Activated T-cell treated with anti-CD3 and anti-CD28 coated beads for 24 hours (primary cell): ENCODE measurements around the gene ZNF423.
A peak's percentile ranks its signal among the peaks of the same experiment; 100 is the strongest.

Experiments used
- DNase-seq: peaks from one replicate; pipeline ENCODE4 v3.0.0-alpha.2; 2020; ENCODE audit warnings: low read depth

ZNF423 gene

DNA sequence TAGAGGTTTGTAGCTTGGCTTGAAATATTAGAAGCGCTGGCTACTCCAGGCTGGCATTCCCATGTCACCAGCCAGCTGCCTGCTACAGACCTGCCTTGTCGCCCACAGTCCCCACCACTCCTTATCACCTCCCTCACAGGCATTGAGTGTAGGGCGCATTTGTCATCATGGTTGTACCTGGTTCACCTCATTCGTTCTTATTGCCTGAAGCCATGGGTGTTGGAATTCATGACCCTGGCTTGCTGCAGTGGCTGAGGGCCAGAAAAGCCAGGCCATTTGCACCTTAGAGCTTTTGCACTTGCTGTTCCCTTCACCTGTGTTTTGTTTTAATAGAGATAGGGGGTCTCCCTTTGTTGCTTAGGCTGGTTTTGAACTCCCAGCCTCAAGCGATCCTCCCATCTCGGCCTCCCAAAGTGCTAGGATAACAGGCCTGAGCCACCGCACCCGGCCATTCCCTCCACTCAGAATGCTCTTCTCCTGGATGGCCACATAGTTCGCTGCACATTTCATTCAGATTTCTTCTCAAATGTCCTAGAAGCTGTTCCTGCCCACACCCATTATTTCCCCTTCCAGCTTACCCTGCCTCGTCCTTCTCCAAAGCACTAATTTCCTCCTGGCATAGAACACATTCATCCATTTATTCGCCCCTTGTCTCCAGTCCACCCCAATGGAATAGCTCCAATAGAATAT is 384.7 kb downstream of the ZNF423 start:
- no peak for DNase-seq

DNA sequence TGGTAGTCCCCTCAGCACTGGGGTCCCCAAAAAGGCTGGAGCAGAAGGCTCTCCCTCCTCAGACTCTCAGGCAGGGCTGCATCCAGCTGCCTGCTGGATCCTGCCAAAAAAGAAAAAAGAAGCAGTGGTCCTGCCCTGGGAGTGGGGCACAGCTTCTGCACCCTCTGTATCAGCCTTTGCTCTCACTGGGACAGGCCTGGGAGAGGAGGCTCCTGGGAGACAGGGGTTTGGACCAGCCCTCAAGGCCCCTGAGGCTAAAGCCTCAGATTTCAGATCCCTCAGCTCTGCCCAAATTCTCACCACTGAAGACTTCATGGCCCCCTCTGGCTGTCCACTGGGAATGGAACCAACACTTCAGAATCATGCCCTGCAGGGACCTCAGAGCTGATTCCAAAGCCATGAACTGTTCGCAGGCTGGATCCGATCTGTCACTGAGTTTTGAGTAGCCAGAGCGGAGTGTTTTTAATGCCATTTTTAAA is 385.4 kb downstream of the ZNF423 start:
- no peak for DNase-seq

DNA sequence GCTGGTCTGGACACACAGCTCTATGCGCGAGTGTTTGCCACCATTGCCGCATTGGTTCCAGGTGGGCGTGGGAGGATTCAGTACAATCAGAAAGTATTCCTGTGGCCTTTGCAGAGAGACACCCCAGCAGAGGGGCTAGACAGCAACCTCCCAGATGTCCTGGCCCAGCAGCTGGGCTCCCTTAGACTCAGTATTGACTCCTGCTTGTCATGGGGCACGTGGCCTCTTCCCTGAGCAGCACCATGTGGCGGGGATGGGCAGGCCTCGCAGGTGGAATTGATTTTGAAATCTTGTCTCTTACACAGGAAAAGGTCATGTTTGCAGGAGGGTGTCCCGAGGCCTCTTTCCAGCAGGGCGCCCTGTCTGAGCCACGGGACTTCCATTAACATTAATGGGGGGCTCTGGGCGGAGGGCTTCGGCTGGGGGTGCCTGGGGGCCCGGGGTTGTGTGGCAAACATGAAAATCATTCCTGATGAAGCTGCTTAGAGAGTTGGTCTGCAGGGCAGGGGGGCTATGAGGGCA is 385.9 kb downstream of the ZNF423 start:
- no peak for DNase-seq

DNA sequence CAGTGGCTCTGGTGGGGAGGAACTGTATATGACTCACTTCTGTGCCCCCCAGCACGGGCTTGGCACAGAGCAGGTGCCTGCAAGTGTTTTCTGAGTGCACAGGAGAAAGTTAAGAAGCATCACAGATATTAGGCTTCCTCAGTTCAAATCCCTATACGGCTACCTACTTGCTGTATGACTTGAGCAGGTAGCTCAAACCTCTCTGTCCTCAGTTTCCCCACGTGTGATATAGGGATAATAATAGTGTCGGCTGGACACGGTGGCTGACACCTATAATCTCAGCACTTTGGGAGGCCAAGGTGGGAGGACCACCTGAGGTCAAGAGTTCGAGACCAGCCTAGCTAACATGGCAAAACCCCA is 386.6 kb downstream of the ZNF423 start:
- DNase-seq, result no peak

DNA sequence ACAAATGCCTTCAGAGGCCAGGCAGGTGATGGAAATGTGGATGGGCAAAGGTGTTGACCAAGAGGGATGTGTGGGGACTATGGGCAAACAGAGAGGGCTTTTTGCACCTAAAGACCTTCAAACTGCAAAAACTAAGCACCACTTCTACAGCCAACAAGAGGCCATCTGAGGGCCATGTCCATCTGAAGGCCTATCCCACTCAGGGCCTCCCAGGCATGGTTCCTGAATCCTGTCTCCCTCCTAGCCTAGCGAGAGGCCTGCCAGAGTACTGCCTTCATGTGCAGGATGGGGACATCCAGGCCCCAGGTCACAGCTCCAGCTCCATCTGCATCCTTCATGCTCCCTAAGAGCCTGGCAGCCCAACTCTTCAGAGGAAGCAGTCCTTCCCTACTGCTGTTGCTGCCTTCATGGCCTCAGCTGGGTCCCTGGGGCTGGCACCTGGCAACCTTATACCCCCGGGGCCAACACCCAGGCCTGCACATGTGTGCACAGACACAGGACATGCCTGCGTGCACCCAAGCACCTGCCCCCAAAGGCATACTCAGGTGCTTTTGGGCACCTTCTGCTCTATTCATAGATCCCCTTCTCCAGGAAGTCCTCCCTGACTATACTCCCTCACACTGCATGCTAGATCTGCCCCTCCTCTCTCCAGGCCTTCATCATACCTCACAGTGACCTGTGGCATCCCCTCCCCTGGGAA is 387.2 kb downstream of the ZNF423 start:
- no peak for DNase-seq

DNA sequence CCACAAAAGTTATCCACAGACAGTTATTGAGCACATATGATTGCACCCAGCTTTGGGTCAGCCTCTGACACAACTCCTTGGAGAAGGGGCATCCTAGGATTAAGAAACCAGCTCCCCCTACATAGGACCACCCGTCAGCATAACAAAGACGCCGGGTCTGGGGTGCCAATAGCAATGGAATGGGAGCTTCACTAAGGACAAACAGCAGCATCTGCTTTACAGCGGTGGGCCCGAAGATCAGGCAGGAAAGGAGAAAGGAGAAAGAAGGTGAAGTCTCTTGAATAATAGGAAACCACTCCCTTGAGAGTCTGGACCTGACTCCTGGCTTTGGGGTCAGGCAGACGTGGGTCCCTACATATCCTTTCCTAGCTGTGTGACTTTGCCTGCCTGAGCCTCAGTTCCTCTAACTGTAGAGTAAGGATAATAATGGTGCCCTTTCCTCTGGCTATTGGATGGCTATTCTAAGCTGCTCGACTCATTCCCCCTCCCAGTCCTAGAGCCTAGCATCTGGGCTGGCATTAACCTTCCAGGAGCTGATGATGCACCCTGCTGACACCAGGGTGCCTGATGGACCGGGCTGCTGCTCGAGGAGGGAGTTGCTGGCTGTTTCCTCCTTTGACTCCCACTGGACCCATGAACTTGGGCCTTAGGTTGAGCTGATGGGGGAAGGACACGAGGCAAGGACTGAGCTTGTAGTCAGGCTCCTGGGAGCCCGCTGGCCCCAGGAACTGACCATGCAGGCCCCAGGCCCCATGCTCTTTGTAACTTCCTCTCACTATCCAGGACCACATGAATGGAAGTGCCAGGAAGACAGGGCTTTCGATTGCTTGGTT is 388.2 kb downstream of the ZNF423 start:
- no peak for DNase-seq

DNA sequence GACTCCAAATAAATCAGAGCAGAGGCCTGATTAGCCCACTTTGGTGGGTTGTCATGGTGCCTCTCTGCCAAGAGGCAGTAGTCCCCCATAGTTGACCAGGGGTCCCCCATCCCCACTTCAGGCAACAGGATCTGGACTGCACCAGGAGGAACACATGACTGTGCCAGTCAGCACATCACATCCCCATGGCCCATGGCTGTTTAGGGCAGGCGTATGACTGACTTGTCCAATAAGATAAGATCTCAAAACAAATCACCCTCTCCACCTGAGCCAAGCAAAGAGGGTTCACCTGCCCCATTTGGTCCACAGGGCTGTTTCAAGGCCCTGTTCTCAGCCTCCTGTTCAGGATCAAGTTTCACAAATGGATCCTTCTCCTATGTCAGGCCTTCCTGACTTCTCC is 389.0 kb downstream of the ZNF423 start:
- no peak for DNase-seq

DNA sequence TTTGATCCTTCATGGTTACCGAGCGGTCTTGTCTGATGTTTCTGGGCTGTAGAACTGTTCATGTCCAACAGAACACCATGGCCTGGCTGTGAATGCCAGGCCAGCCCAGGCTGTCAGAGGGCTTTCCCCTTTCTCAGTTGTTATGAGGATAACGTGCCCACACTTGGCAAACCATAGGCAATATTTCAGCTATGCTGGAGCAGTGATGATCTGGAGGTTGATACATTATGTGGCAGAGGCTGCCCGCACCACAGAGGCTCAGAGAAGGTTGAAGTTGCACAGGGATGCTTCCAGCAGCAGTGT is 389.4 kb downstream of the ZNF423 start:
- no peak for DNase-seq

DNA sequence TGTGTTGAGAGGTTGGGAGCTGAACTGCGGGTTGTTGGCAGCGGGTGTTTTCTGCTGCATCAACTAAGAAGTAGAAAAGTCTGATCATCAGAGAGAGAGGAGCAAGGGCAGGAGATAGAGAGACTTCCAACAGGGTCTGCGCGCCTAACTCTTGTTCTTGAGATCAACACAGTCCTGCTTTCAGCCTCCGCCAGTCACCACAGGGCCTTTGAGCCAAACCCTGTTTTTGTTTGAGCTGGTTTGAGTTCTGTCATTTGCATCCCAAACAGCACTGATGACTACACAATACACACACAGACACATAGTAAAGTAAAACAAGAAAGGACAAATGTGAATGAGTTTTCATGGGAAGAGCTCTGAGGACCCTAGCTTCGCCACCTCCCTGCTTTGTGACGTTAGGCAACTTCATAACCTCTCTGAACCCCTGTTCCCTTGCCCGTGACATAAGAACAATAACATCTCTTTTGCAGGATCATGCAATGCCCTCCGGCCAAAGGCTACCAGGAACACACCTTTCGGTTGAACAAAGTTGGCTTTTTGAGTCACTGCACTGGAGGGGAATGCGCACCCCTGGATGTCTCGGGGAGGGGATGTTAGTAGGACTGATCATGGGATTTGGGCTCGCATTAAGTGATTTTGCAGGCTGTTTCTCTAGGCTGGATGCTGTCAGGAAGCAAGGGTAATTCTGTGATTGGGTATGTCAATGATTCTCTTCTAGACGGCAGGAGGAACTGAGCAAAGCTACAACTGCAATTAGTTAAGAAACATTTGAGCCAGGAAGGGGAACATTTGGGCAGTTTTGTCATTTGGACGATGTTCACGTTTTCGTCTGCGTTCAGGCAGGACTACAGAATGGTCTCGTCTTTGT is 390.0 kb downstream of the ZNF423 start:
- no peak for DNase-seq

DNA sequence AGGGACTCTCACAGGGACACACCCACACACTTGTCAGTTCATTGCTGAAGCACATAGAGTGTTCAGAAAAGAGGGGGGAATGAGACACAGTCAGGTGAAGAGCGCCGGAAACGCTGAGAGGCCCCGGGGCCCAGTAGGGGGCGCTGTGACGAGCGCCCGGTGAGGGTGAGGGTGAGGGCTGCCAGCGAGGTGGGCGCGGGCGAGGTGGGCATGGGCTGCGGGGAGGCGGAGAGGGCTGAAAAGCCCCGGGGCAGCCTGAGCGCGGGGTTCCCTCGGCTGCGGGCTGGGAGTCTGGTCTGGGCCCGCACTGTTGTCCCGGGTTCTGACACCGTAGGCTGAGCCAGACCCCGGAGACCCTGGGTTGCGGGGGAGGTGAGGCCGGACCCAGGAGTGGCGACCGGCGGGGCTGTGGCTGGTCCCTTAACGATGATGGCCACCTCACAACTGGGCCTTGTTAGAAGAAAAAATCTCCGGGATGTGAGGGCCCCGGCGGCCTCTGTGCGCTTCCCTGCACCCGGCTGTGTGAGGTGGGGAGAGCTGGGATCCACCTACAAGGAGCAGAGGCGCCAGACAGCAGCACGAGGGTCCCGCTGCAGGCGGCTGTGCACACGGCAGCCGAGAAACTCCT is 390.9 kb downstream of the ZNF423 start:
- no peak for DNase-seq

DNA sequence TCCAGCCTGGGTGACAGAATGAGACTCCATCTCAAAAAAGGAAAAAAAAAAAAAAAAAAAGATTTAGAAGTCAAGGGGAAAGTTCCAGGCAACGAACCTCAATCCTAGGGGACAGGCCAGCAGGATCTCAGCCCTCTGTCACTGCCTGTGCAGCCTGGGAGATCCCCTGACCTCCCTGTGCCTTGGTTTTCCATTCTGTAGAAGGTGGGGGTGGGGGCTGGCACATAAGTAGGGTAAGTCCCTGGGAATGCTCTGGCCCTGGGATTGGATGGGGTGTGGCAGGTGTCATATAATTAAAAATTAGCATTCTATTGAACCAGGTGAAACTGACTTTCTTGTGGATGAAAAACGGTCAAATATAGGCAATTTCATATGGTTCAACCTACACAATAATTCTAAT is 391.8 kb downstream of the ZNF423 start:
- no peak for DNase-seq

DNA sequence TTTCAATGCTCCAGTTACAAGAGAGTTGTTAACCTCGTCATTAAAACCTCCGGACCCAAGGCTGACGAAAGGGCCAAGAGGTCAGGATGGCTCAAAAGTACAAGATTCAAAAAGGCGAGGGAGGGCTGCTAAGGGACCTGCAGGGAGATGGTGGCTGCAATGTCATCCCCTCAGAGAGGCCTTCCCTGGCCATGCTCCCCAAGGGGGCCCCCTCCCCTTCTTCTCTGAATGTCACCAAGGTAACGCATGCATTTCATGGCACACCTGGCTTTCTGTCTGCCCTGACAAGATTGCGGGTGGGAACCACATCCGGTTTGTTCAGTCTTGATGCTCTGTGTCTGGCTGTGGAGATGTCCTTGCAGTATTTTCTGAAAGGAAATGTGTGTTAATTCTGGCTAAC is 392.4 kb downstream of the ZNF423 start:
- DNase-seq, result peak; percentile 38

DNA sequence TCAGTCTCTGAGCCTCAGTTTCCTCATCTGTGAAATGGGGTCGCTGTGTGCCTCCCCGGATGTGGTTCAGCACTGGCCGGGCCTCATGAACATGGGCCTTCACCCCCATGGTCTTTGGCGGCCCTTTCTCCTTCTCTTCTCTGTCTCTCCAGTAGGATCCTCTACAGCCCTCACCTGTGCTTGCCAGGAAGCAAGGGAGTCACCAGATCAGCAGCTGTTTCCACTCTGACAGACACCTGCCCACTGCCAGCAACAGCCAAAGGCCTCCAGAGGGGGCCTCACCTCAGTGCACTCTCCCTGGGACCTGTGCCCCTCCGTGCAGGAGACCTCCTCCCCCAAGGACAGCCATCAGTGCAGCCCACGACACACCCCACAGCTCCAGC is 392.9 kb downstream of the ZNF423 start:
- no peak for DNase-seq

DNA sequence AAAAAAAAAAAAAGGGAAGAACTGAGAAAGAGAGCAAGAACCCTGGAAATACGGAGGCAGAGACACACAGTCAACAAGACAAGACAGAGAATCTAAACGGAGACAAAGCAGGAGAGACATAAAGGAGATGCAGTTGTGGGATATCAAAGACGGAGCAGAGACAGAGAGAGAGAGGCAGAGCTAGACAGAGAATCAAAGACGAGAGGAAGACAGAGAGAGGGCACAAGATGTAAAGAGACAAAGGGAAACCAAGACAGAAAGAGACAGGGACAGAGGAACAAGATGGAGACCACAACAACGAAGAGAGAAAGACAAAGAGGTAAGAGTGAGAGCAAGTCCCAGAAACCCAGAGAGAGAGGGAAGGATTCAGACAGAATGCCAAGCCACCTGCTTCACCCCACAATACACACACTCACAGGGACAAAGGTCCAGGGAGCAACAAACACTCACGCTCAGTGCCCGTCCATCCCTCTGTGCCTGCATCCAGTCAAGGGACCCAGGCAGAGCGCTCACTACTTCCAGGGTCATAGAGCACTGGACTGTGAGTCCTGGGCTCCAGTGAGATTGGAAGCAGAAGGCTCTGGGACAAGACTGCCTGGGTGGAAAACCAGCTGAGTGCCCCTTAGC is 393.4 kb downstream of the ZNF423 start:
- no peak for DNase-seq

DNA sequence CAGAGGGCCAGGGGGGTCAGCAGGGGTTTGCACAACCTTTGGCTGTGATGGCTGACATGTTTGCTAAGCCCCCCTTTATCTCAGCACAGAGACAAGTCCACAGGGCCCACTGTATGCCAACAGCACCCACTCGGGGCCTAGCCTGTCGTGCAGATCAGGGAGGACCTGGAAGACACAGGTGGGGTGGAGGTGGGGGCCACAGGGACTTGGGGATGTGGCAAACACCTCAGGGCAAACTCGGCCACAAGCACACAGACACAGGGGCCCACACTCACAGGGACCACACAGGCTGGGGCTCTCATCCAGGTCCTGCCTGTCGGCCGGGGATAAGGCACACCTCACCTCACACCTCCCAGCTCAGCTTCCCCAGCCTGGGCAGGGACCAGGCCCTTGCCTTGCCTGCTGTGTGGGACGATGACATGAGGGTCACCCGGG is 394.4 kb downstream of the ZNF423 start:
- no peak for DNase-seq

DNA sequence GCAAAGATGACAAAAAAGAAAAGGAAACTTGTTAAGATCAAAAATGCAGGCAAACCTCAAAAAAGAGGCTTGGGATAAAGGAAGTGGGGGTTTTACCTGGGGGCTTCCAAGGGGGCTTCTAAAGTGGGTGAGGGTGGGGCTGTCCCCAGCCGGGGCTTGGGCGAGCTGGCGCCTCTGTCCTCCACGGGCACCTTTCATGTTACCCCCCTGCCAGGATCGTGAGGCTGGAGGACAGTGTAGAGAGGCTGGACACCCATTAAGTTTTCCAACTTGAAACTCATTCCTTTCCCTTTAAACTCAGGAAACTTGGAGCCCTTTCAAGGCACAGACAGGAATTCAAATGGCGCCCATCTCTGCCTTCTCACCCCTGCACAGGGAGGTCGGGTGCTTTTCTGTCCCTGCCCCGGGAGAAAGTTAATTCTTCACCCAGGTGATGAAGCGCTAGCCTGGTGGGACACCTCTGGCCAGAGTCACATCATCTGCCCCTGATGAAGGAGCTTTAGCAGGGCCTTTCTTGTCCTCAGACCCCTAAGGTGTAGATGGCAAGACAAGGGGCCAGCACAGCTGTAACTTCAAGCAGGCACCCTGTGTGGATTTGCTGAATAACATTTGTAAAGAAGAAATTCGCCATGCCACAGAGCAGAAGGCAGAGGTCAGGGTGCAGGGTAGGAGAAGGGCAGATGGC is 395.0 kb downstream of the ZNF423 start:
- DNase-seq, result no peak

DNA sequence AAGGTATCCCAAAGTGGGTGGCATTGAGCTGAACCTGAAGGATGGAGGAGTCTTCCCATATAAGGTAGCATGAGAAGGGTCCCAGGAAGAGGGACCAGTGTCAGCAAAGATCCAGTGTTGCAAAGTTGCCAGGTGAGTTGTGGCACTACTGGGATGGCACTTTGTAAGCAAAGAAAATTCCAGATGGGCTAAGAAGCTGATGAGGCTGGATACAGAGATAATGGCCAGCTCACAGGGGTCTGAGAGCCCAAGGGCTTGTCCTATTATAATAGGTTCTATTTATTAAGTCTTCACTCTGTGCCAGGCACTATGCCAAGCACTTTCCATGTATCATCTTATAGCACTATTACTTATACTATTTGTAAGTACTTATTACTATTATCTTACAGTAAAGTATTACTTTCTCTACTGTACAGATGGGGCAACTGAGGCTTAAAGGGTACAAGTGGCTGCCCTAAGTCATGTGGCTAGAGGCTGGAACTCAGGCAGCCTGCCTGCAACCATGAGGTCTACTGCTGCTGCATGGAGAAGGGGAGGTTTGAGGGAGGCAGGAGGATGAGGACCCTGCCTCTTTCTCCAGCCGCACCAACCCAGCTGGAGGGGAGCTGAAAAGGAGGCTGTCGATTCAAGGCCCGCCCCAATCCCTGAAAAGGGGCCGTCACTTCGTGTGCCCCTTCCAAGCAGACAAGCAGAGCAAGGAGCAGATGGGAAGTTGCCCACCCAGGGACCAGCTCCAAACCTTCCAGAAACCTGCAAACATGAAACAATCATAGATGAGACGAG is 395.8 kb downstream of the ZNF423 start:
- no peak for DNase-seq

DNA sequence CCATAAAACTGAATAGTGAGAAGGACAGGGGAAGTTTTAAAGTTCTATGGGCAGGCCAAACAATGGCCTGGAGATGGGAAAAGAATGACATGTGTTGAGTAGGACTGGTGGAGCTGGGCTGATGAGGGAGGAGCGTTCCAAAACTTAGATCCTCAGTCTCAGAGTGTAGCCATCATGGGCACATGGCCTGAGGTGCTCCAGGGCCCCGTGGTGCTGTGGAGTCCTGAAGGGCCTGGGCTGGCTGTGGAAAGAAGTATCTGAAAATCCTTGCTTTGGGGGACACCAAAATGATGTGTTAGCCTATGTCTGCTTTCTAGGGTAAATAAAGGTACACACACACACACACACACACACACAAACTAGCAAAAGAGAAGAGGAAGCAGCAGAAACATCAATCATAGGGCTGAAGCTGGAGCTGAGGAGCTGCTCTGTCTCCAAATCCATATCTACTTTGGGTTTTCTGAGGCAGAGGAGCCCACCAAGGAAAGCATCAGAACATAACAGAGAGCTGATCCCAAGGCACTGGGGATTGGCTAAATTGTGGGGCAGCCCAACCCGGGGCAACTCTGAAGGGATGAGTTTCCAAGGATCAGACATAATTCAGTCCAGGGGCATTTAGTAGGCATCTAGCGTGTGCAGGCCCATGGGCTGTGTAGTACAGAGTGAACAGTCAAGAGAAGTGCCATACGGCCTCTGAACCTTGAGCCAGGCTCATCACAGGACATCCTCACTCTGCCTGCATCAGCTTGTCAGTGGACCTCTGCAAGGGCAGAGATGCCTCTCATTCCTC is 397.1 kb downstream of the ZNF423 start:
- no peak for DNase-seq

DNA sequence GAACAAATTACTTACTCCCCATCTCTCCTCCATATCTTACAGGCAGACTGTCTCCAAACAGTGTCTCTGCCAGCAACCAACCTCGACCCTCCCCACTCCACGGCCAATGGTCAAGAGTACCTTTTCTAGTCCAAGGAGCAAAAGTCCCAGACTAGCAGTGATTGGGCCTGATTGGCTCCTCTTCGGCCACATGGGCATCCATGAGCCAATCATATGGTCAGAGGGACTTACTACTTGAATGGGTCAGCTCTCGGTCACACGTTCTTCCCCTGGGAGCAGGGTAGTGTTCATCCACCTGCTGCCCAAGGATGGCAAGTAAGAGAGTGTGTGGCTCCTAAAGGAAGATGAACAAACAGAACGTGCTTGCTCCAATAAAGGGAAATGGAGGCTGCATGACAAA is 397.7 kb downstream of the ZNF423 start:
- no peak for DNase-seq
